ENCODE data around the gene STON1.
A peak's percentile ranks its signal among the peaks of the same experiment; 100 is the strongest.
"Not testable (repeated sequence)": the region's sequence is repeated elsewhere in the genome, so short reads cannot be mapped to it uniquely, and the experiment has no call there.

The STON1 gene

DNA sequence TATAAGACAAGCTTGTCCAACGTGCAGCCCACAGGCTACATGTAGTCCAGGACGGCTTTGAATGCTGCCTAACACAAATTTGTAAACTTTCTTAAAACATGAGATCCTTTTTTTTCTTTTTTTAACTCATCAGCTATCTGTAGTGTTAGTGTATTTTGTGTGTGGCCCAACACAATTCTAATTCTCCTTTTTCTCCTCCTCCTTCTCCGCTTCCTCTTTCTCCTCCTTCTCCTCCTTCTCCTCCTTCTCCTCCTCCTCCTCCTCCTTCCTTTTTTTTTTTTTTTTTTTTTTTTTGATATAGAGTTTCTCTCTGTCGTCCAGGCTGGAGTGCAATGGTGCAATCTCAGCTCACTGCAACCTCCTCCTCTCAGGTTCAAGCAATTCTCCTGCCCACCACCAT lies 48.4 kb downstream of the STON1 start:
- no peak for DNase-seq

DNA sequence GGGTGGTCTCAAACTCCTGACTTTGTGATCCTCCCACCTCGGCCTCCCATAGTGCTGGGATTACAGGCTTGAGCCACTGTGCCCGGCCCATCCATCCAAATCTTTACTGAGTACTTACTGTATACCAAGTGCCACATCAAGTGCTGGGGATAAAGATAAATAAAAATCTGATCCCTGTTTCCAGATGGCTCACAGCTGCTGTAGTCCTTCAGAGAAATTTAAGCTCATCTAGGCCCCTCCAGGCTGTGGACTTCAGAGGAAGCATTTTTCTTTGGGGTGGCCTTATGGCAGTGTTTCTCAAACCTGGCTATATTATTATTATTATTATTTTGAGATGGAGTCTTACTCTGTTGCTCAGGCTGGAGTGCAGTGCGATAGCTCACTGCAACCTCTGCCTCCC lies 54.0 kb downstream of the STON1 start:
- no peak for DNase-seq

DNA sequence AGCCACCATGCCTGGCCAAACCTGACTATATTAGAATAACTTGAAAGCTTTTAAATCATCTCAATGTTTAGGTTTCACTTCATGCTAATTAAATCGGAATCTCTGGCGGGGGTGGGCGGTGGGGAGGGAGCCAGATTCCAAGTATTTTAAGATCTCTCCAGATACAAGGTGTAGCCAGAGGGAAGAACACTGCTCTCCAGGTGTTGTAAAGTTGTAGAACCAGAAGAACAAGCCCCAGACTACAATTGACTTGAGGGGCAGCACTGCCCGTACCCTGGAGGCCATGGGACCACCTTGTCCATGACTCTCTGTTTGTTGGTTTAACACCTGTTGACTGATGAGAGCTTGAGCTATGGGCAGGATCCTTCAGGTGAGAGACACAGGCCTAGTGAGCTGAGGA lies 54.6 kb downstream of the STON1 start:
- DNase-seq = no peak

DNA sequence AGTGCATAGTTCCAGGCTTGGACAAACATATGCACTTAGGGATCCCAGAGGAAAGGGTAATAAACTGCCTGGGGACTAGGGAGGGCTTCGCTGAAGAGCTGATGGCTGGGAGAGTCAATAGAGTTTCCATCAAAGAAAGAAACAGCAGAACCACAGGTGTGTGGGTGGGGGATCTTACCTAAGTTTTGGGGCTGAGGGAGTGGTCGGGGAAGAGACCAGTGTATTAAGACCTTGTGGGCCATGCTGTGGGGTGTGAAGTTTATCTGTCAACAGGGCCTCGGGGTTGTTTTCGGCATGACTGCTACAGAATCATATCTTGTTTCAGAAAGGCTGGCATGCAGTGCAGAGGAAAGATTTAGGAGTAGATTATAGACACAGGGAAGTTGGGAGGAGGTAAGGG lies 56.5 kb downstream of the STON1 start:
- no peak for DNase-seq

DNA sequence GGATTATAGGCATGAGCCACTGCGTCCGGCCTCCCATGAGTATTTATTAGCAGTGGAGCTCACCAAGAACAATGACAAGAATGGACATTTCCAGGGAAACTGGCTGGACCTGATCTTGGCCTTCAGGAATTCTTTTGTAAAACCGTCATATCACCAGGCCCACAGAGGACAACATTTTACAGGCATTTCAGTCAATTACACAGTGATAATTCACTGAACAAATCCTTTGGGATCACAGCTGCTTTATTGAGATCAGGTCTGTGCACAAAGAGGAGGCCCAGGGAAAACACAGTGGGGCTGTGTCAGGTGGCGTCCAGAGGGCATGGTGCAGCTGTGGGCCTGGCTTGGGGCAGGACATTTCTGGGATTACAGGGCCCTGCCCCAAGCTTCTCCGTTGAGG lies 57.6 kb downstream of the STON1 start:
- no peak for DNase-seq

GRCh38 chr2:48587961-48588360 lies 58.0 kb downstream of the STON1 start:
- DNase-seq = no peak

DNA sequence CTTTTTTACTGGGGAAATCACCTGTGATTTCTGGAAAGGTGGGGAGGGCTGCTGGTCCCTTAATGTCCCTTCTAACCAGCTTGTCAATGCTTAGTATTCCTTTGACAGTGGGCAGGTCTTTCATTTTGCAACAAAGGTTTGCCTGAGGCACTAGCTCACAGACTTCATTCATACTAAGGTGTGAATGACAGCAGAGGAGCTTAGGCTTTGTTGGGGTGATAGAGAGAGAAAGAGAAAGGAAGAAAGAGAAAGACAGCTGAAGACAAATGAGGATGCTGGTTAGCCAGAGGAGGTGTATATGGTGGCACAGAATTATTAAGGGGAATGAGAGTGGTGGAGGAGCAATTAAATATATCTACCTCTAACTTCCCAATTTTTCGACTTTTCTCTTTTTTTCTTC lies 58.8 kb downstream of the STON1 start:
- DNase-seq = no peak

DNA sequence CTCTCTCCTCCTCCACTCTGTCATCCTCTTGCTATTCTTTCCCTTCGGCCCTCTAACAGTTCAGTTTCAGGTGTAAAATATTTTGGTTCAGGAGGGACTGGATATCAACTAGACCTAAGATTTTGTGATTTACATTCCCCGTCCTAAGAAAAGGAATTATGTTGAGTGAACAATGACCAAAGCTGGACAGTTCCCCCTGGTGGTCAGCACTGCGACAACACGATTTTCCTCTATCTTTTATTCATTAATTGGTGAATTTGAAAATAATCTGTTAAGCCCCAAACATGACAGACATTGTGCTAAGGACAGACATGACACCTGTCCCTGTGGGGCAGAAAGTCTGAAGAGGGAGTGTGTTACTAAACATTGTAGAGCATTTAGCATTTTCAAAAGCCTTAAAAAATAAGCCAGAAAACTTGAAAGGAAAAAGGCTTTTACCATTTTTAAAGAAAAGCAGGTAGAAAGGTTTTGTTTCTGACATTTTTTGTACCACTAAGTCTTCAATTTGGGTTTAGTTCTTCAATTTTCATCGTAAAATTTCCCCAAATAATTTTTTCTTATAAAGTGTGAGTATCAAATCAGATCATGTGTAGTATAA lies 59.3 kb downstream of the STON1 start:
- DNase-seq = peak in 1 of 2 experiments; percentile 35

- DNase-seq = no peak
Measured at GRCh38 chr2:48590017-48590416, 60.1 kb downstream of the STON1 start.

DNA sequence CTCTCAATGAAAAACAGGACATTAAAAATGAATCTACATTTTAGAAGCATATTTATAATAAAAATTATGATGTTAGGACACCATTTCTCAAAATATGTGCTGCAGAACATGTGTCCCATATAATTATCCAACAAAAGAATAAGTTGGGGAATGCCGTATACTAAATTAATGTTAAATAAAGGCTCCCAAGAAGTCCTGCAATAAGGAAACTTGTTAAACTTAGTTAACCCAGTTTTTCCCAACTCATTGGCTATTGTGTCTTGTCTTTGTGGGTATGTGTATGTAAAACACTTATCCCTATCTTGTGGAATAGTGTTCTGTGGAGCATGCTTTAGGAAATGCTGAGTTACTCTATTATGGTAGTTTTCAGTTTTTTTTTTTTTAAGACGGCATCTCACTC lies 62.1 kb downstream of the STON1 start:
- DNase-seq = no peak

GRCh38 chr2:48596751-48597150 lies 66.8 kb downstream of the STON1 start:
- not testable (repeated sequence) for DNase-seq

DNA sequence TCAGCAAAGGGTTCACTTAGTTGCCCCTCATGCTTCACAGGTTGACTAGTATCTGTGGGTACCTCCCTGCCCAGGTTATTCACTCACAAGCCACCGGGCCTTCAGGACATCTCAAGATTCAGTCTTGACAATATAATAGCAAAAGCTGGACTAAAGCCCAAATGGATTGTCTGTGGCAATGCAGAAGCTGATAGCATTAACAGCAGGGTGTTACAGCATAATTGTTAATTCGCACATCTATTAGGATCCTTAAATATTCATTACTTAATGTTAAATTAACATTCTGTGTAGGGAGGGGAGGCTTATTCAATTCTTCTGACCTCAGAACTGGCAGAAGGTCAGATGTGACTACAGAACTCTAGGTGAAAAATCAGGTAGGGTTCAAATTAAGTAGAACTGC lies 67.5 kb downstream of the STON1 start:
- no peak for DNase-seq

DNA sequence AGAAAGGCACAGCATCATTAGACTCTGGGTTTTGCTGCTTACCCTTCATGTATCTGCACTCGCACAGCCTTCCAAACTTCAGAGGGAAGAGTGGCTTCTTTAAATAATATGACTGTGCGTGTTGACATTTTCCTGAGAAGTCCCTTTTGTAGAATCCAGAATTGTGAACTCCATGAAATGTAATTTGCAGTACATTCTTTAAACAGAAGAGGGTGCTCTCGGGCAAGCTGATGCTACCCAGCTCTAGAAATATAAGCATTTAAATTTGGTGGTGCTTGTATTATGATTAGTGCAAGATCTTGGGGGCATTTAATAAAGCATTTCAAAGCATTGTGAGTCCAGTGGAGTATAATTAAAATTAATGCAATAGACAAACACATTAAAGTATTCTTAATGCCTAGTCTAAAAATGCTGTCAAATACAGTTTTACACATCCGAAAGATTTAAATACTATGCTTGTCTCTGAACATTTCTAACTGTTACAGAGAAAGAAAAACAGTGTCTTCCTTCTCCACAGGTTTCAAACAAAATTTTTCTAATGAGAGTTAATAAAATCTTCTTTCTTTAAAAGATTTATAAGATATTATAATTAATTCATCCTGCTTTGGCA lies 70.4 kb downstream of the STON1 start:
- peak in 1 of 2 experiments; percentile 40 for DNase-seq

- no peak for DNase-seq
Measured at GRCh38 chr2:48600917-48601316, 71.0 kb downstream of the STON1 start.

GRCh38 chr2:48601349-48601748 lies 71.4 kb downstream of the STON1 start:
- peak in 1 of 2 experiments; percentile 11 for DNase-seq

DNA sequence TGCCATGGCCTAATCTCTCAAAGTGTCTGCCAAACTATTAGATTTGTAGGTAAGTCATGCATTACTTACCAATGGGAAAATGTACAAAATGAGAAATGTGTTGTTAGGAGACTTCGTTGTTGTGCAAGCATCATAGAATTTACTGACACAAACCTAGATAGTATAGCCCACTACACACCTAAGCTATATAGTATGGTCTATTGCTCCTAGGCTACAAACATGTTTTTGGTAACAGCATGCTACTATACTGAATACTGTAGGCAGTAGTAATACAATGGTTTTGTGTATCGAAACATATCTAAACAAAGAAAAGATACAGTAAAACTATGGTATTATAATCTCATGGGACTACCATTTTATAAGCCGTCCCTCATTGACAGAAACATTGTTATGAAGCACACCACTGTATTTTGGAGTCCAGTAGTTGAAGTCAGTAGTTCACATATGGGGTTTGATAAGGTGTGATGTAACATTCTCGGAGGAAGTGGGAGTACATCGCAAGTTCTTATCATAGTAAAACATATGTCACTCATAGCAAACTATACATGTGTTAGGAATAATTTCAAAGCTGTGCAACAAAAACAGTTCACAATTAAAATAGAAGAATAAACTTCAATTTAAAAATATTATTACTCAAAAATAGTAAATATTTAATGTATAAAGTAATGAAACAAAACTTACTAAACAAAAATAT lies 75.7 kb downstream of the STON1 start:
- no peak for DNase-seq

DNA sequence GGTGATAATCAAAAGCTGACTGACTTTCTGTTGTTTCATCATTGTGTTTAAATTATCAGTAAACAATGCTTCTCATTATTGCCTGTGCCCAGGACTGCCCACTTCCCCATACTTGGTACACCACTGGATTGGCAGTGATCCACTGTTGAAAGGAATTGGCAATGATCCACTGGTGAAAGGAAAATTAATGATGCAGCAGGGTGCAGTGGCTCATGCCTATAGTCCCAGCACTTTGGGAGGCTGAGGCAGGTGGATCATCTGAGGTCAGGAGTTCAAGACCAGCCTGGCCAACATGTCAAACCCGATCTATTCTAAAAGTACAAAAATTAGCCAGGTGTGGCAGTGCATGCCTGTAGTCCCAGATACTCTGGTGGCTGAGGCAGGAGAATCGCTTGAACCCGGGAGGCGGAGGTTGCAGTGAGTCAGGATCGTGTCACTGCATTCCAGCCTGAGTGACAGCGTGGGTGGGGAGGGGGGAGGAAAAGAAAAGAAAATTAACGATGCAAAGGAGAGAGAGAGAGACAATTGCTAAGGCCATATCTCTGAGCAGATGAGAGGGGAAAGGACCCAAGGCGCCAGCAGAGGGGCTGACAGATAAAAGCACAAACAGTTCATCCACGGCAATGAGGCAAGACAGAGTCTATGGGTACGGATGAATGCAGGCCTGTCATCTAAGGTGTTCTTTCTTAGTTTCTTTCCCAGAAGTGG lies 77.5 kb downstream of the STON1 start:
- no peak for DNase-seq

- DNase-seq = no peak
Measured at GRCh38 chr2:48613211-48613610, 83.3 kb downstream of the STON1 start.

DNA sequence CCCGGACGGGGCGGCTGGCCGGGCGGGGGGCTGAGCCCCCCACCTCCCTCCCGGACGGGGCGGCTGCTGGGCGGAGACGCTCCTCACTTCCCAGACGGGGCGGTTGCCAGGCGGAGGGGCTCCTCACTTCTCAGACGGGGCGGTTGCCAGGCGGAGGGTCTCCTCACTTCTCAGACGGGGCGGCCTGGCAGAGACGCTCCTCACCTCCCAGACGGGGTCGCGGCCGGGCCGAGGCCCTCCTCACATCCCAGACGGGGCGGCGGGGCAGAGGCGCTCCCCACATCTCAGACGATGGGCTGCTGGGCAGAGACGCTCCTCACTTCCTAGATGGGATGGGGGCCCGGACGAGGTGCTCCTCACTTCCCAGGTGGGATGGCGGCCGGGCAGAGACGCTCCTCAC lies 84.6 kb downstream of the STON1 start:
- not testable (repeated sequence) for DNase-seq

DNA sequence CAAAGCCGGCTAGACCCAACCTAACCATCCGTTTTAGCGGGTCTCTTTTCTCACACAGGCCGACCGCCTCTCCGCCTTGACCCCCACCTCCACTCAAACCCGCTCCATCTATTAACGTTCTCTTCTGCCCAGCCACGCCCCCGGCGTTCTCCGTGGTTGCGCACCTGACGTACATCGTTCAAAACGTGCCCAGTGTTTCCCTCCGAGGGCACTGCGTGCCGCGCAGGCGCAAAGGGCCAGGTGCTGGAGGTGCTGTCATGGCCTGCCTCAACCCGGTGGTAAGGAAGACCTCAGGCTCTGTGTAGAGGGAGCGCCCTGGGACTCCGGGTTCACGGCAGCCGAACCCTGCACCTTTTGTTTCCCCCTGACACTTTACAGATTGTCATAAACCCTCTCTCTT lies 87.7 kb downstream of the STON1 start, which contains the start of gene GTF2A1L:
GTF2A1L (plus strand) TSS at position 239 of the 400 bp plus-strand sequence; CDS start at position 258, 19 bp downstream.
- DNase-seq = no peak

GRCh38 chr2:48619526-48619925 lies 89.6 kb downstream of the STON1 start:
- no peak for DNase-seq

- no peak for DNase-seq
Measured at GRCh38 chr2:48620604-48621003, 90.7 kb downstream of the STON1 start.

DNA sequence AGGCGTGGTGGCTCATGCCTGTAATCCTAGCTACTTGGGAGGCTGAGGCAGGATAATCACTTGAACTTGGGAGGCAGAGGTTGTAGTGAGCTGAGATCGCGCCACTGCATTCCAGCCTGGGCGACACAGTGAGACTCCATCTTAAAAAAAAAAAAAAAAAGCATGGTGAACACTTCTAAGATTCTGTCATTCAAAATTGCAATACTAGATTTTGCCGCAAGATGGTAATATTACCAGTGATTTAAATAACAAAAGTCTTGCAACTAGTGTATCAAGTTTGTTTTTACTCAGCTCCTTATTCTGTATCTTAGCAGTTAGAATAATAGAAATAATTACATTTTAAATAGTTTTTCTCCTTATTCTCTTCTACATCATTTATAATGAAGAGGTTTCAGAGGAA lies 92.7 kb downstream of the STON1 start:
- peak; percentile 20 to 58 for DNase-seq

- no peak for DNase-seq
Measured at GRCh38 chr2:48624696-48625095, 94.7 kb downstream of the STON1 start.

Data from SW 1271 (cell line).